D341Med (cell line): ENCODE data around the gene SERINC3.
"Not testable (repeated sequence)": the region's sequence is repeated elsewhere in the genome, so short reads cannot be mapped to it uniquely, and the experiment has no call there.

ENCODE experiments used
- DNase-seq: peaks from one replicate; pipeline ENCODE4 v3.0.0; 2012; ENCODE audit warnings: low spot score

SERINC3 gene

DNA sequence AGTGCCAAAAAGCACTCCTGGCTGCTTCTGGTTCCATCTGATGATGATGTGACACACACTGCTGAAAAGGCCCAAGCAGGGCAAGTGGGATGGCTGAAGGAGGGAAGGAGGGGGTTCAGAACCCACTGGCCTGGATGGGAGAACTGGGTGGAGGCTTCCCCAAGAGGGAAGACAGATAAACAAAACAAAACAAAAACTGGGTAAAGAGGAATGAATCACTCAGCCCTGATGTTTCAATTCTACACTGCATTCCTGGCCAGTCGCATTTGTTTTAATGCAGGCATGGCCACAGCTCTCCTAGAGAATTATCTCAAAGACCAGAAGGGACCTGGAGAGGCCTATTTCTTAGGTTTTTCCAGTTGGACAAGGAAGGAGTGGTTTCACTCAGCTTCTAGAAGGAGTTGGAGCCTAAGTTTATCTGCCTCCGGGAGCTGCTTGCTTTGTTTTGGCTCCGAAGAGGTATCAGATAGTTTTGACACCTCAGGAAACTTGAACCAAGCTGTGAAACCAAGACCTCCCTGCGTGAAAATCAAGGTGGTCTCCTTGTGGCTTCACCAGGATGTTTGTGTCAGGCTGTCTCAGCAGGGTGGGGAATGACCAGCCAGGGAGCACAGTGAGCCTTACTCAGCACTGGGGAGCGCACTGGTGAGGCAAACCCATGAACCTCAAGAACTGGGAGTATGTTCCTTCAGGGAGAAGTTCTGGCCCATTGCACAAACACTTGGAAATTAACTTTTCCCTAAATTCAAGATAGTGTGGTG, 30.1 kb downstream of the SERINC3 start:
- DNase-seq = no peak

DNA sequence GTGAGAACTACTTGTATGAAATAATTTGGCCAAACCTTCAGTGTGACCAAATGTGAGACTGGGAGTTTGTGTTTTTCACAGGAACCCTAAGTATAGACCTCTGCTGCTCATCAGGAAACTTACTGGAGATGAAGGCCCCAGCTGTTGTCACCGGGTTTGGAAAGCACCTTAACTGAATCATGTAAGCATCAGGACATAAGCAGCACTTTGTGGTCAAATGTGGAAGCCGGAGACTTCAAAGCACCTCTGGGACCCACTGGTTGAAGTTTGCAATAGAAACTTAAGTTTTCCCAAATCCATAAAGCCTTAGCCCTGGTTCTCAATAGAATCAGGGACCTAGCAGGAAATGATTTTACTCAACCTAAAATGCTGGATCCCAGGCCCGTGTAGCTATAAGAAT, 31.9 kb downstream of the SERINC3 start:
- no peak for DNase-seq

DNA sequence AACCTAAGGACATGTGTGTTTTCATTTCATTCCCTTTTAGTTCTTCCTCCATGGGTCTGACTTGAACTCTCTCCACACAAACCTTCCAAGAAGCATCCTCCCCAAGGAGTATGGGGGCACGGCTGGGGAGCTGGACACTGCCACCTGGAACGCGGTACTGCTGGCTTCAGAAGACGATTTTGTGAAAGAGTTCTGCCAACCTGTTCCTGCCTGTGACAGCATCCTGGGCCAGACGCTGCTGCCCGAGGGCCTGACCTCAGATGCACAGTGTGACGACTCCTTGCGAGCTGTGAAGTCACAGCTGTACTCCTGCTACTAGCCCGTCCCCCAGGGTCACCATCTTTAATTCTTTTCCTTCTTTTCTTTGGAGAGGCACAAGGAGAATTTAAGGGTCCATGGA, 32.6 kb downstream of the SERINC3 start:
- DNase-seq = no peak

DNA sequence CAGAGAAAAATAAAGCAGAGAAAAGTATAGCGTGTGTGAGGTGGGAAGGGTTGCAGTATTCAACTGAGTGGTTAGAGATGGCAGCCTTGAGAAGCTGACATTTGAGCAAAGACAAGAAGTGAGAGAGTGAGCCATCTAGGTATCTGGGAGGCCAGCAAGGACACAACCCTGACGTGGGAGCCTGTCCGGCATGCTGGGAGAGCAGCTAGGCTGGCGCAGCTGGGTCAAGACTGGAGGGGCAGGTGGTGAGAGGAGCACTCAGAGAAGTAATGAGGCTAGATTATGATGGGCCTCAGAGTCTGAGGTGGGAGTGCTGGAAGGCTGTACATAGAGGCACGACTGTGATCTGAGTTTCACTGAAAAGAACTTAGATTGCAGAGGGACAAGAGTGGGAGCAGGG, 33.3 kb downstream of the SERINC3 start:
- no peak for DNase-seq

DNA sequence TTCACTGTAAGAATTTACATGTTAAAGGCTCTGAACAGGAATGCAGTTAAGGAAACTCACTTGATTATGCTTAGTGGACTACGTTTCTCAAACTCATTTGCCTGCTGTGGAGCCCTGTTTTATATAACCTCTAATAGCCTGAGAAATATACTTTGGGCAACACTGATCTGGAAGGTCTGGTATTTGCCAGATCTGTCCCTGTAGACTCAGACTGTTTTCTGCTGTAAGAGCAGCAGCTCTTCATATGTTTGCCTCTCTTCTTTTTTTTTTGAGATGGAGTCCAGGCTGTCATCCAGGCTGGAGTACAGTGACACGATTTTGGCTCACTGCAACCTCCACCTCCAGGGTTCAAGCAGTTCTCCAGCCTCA, 36.1 kb downstream of the SERINC3 start:
- DNase-seq = no peak

DNA sequence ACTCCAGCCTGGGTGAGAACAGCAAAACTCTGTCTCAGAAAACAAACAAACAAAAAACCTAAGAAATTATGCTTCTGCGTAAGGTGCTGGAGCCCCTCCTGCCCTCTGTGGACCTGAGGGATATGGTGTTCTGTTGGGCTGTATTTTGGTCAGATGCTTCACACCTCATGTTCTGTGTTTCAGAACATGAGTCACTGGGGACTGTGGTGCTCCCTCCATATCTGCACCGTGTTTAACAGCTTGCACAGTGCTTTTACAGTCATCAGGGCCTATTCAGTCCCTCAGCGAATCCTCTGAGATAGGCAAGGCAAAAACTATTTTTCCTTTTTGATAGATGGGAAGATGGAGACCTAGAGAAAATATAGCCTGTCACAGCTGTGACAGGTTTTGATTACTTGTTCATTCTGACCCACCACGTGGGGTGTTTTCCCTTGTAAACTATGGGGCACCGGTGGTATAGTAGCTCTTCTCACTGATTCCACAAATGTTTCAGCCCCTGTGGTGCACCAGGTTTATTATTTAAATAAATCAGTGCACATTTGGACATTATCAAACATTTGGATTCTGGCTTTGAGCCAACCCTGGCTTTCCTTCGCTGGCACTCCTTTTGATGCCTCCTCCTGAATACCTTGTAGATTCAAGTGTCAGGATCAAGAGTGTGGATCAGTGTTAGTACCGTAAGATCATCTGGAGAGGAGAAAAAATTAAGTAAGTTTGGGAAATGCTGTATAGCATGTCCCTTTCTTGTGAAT, 36.6 kb downstream of the SERINC3 start:
- DNase-seq = no peak

DNA sequence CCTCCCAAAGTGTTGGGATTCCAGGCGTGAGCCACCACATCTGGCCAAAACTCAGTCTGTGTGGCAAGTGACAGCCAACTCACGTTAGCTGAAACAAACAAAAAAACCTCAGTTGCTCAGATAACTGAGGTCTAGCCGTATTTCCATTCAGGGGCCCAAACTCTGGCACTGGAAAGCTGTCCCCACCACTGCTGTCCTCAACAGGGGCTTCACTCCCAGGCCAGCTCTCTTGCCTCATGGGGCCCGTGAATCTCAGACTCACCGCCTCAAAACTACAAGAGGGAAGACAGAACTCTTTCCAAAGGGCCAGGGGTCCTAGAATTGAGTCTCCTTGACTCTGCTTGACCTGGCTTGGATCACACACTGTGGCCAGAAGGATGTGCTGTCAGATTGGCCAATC, 38.8 kb downstream of the SERINC3 start:
- DNase-seq = no peak

DNA sequence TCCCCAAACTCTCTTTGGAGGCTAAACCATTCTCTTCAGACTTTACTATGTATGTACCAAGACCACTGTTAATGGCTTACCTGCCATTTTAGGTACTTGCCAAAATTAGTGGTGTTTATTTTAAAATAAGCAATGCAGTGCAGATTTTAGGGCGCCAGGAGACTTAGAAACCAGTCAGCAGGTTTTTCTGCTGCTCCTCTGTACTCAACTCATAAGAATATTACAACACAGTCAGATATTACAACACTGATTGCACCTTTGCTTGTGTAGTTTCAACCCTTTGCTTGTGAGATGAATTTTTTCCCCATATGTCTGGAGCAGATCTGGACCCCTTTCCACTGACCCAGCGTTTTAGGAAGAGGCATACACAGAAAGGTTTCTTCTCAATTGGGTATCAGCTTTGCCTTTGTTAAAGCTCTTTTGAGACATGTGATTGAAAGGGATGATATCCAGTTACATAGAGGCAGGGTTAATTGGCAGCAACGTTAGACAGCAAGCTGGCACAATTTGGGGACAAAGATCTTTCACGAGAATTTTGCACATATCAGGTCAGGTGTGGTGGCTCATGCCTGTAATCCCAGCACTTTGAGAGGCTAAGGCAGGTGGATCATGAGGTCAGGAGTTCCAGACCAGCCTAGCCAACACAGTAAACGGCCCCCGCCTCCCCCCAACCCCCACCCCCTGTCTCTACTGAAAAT, 40.0 kb downstream of the SERINC3 start:
- DNase-seq = no peak

DNA sequence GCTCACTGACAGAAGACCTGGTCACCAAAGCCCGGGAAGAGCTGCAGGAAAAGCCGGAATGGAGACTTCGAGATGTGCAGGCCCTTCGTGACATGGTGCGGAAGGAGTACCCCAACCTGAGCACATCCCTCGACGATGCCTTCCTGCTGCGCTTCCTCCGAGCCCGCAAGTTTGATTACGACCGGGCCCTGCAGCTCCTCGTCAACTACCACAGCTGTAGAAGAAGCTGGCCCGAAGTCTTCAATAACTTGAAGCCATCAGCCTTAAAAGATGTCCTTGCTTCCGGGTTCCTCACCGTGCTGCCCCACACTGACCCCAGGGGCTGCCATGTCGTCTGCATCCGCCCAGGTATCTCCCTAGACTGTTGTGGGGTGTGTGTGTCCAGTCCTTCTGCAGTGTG, 41.8 kb downstream of the SERINC3 start:
- DNase-seq = no peak

DNA sequence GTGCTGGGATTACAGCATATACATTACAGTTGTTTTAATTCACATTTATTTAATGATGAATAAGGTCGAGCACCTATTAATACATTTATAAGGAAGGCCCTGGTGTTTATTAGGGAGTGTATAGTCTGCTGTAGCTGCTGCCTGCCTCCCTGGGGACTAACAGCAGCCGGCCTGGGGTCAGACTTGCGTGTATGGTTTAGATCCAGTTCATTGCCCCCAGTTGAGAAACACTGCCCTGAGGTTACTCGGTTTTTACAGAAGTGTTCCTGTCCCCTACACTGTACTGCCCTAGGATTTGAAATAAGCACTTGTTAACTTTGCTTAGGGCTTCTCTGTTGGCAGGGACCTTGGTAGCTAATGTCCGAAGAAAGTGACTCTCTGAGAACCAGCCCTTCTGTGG, 42.2 kb downstream of the SERINC3 start:
- DNase-seq = no peak

DNA sequence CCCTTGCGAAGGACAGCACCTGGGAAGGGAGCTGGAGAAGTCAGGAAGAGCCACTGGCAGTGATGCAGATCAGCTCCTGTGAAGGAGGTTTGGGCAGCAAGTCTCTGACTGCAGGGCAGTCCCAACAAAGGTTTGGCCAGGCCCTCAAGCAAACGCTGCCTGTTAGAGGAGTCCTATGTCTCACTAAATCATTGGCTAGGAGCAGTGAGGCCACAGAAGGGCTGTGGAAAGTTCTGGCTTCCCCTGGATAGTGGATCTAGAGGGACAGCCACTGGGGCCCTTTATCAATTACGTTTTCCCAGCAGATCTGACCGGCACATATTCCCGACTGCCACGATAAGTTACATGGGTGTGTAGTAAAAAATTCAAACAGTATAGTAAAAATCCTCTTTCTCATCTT, 43.7 kb downstream of the SERINC3 start:
- no peak for DNase-seq

DNA sequence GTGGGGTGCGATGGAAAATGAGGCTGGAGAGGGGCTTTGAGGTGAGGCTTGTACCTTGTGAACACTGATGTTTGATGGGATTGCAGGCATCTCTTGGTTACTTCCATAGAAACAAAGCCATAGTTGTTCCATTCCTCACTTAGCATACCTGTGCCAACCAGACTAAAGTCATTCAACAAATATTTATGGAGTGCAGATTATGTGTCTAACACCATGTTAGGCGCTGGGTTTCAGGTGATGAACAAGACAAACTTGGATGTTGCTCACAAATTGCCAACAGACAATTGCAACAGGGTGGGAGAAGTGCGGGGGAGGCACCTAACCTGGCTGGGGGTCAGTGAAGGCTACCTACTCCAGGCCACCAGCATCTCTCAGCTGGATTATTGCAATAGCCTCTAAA, 44.7 kb downstream of the SERINC3 start:
- no peak for DNase-seq

DNA sequence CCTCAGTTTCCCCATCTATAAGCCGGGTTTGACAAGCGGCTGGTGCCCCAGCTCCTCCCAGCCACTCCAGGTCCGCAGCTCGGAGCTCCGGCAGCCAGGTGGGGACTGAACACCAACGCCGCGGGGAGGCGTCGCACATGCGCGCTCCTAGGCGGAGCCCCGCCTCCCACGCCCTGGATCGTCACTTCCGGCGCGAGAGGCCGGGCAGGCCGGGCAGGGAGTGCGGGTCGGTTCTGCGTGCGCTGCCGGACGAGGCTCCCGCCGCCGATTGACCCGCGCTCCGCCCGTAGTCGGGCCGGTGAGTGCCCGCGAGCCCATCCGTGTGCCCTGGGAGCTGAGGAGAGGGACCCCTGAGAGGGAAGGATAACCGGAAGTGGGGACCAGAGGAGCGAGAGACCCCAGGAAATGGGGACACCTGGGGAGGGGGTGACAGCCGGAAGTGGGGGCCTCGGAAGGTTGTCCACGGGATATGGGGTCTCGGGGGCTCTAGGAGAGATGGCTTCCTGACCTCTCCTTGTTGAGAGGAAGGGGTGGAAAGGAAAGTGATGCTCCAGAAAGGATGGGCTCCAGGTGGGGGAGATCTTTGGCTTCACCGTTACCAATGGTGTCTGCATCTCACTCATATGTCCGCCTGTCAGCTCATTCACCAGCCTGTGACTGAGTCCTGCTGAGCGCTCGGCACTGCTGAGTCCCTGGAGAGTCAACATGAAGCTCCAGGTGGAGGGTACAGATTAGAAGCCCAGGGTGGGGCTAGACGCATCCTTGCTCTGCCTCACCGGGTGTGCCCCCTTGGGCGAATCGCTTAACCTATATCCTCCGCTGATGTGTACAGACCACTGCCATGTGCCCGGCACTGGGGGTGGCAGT, 45.9 kb downstream of the SERINC3 start, which contains the start of gene TTPAL:
Gene TTPAL, plus strand, starts transcription at position 181 of the 867 bp plus-strand sequence. CDS start 4,126 bp downstream, outside the sequence.
- DNase-seq = peak; percentile 98

DNA sequence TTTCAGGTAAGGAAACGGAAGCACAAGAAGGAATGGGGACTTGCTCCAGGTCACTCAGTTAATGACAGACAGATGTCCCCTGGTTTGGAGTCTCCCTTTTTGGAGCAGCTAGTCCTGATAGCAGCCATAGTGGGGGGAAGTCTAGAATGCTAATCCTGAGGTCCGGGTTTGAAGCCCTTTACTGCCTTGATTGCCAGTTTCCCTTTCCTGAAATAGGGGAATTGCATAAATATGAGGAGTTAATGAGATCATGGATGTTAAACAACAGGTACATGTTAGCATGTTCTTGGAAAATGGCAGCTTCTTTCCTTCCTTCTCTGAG, 46.5 kb downstream of the SERINC3 start:
- DNase-seq = no peak

DNA sequence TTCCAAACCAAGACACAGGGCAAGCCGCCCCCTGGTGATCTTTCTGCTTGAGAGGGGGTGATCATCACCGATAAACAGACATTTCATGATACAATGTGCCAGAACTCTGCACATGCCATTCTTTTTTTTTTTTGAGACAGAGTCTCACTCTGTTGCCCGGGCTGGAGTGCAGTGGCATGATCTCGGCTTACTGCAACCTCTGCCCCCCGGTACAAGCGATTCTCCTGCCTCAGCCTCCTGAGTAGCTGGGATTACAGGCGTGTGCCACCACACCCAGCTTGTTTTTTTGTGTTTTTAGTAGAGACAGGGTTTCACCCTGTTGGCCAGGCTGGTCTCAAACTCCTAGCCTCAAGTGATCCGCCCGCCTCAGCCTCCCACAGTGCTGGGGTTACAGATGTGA, 49.6 kb downstream of the SERINC3 start:
- DNase-seq = not testable (repeated sequence)

DNA sequence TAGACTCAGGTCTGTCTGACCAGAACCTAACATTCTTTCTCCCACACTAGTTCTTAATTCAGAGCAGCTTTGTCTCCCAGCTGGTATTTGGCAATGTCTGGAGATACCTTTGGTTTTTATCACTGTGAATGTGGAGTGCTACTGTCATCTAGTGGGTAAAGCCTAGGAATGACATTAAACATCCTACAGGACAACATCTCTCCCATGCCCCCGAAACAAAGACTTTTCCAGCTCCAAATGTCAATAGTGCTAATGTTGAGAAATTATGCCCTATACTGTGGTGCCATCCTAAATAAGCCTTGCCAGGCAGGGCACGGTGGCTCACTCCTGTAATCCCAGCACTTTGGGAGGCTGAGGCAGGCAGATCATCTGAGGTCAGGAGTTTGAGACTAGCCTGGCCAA, 50.4 kb downstream of the SERINC3 start:
- DNase-seq = no peak

DNA sequence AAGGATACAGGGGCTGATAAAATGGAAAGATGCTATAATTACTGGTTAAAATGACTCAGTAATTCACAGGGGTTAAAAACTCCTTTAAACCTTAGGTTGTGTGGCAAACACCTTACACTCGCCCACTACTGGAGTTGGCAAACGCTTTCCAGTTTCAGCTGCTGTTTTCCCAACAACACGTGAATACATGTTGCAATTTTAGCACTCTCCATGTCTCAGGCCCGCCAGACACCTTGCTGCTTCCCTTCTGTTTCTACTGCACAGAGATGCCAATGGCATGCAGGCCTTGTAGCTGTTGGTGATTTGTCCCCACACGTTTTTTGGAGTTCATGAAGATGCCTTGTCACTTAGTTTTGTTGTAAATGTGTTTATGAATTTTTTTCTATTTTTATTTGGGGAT, 51.5 kb downstream of the SERINC3 start:
- no peak for DNase-seq

DNA sequence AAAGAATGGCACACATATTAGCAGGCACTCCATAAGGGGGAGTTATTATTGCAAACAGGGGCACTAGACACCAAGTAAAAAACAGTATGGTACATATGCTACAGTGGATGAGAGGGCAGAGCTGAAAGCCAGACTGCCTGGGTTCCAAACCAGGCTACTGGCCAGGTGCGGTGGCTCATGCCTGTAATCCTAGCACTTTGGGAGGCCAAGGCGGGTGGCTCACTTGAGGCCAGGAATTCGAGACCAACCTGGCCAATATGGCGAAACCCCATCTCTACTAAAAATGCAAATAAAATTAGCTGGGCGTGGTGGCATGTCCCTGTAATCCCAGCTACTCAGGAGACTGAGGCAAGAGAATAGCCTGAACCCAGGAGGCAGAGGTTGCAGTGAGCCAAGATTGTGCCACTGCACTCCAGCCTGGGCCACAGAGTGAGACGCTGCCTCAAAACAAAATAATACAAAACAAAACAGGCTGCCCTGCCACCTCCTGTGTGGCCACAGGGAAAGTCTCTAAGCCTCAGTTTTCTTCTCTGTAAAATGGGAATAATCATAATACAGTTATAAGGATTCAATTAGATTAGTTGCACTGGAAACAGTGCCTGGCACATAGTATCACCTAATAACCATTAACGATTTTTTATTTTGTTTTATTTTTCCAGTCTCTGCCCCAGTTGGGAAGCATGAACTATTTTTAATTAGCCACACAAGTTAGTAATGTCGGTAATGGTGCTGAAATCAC, 53.7 kb downstream of the SERINC3 start:
- DNase-seq = no peak

DNA sequence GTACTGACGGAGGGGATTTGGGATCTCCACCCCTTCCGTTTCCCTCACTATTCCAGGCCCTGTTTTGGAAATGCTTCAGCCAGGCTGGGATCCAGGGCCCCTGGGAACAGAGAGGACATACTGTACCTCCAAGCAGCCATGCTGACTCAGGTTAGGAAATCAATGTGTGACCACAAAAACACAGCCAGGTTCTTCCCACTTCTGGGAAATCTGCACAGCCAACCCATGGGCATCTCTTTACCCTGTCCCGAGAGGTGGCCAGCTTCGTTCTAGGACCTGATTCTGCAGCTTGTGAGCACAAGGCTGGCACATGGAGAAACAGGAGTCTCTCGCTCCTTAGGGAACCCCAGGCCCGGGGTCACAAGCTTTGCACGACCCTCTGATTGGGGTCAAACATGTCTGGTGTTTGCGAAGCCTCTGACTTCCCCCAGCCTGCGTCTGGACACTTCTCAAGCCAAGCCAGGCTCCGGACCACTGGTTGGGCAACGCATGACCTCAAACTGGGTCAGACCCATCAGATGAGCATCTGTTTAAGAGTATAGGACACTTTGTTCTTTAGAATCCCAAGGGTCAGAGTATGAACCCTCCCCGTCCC, 54.5 kb downstream of the SERINC3 start:
- no peak for DNase-seq

DNA sequence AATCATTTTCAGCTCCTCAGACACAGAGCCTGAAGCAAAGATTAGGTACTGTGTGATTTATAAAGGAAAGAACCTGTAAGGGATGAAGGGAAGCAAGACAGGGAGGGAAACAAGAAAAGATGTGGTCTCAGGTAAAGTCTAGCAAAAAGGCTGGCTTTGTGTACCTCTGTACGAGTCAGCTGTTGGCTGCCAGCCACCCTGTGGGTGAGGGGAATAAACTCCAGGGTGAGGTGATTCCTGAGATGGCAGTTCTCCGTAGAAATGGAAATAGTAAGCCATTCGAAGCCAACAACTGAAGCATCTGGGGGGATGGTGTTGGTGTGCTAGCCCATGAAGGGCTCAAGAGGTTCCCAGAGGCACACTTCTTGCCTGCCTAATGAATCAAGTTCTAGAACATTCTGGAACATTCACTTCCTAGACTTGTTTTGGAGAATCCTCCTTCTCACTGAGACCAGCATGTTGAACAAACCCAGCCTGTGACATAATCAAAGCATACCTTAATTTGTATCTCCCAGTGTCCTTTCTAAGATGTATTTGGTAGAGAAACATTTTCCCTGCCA, 56.8 kb downstream of the SERINC3 start:
- no peak for DNase-seq

DNA sequence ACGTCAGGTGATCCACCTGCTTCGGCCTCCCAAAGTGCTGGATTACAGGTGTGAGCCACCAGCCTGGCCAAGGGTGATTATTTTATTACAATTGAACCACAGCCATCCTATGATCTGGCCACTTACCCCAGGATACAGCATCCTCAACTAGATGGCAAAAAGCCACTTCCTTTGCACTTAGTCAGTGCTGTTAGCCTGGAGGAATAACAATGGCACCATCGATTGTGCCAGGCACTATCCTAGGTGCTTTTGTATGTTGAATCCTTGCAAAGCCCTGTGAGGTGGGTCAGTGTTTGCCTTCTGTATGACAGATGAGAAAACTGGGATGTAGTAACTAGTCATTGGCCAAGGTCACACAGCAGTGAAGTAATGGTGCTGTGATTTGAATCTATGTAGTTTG, 57.4 kb downstream of the SERINC3 start:
- no peak for DNase-seq
